GM21447 (cell line): ENCODE results near the gene PDP2.
"Not testable (repeated sequence)": the region's sequence is repeated elsewhere in the genome, so short reads cannot be mapped to it uniquely, and the experiment has no call there.

Source experiments
- ATAC-seq: cut with Tn5 transposase; IDR thresholded peaks from one replicate; pipeline ENCODE4 v1.9.1; 2021; ENCODE audit not compliant: unreplicated experiment

Gene PDP2

GRCh38 chr16:66881964-66882508 lies 1.7 kb downstream of the PDP2 start:
- ATAC-seq, result no peak

DNA sequence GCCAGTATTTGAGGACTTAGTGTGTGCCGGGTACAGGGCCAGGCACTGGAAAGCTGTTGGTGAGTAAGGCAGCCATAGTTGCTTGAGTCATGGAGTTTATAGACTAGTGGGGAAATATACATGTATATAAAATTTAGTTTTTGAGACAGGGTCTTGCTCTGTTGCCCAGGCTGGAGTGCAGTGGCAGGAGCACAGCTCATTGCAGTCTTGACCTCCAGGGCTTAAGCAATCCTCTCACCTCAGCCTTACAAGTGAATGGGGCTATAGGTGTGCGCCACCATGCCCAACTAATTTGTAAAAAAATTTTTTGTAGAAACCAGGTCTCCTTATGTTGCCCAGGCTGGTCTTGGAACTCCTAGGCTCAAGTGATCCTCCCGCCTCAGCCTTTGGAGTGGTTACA lies 2.4 kb downstream of the PDP2 start:
- no peak for ATAC-seq

DNA sequence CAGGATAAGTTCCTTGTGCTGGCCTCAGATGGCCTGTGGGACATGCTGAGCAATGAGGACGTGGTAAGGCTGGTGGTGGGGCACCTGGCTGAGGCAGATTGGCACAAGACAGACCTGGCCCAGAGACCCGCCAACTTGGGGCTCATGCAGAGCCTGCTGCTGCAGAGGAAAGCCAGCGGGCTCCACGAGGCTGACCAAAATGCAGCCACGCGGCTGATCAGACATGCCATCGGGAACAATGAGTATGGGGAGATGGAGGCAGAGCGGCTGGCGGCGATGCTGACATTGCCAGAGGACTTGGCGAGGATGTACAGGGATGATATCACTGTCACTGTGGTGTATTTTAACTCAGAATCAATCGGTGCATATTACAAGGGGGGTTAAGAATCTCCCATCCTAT lies 5.2 kb downstream of the PDP2 start:
- no peak for ATAC-seq

- ATAC-seq, result no peak
Observed at GRCh38 chr16:66886321-66886720, 6.0 kb downstream of the PDP2 start.

DNA sequence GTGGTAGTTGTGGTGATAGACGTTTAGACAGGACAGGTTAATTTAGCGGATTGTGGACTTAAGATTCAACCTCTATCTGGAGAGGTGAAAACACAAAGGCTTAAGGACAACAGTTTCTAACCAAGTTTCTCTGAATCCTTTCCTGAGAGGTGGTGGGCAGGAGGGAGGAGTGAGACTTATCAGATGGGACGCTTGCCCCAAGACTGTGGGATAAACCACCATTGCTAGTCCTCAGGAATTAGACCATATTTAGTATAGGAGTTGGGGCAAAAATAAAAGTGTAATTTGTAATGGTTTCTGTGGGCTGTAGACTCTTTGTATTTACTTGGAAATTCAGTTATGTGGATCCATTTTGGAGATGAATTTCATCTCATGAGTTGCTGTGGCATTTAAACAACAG lies 6.6 kb downstream of the PDP2 start:
- ATAC-seq, result no peak

DNA sequence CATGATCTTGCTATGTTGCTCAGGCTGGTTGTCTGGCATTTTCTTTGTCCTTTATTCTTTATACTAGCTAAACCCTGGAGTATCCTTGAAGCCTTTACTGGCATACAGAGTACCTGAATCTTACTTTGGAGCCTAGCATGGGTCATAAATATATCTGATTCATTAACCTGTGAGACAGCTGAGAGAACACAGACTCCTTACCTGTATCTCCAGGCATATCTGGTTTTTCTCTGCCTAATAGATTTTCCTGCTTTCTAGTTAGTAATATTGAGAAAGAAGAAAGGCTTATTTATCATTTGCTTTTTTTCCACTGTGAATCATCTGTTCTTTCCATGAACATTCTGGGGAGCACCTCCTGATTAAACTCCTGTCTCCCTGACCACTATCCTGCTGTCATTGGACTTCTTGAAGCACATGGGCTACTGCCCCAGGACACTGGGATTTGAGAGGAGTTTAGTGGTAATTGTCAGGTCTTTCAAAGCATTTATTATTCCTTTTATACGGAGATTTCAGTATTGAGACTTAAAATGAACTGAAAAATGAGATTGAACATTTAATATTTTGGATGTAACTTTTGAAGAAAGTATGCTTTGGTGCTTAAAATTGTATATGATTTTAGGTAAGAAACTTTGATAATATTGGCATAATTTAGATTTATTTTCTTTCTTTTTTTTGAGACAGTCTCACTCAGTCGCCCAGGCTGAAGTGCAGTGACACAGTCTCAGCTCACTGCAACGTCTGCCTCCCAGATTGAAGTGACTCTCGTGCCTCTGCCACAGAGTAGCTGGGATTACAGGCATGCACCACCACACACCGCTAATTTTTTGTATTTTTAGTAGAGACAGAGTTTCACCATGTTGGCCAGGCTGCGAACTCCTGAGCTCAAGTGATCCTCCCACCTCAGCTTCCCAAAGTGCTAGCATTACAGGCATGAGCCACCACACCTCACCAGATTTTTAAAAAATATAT lies 8.6 kb downstream of the PDP2 start:
- ATAC-seq, result no peak

DNA sequence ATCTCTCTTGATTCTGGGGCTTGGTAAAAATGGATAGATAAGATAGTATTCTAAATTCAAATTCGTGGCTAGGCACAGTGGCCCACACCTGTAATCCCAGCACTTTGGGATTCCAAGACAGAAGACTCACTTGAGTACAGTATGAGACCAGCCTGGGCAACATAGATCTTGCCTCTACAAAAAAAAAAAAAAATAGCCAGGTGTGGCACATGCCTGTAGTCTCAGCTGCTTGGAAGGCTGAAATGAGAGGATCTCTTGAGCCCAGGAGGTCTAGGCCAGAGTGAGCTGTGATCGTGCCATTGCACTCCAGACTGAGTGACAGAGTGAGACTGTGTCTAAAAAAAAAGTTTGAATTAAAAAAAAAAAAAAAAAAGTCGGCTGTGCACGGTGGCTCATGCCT lies 9.3 kb downstream of the PDP2 start:
- no peak for ATAC-seq

- ATAC-seq, result no peak
Observed at GRCh38 chr16:66890799-66891198, 10.5 kb downstream of the PDP2 start.

DNA sequence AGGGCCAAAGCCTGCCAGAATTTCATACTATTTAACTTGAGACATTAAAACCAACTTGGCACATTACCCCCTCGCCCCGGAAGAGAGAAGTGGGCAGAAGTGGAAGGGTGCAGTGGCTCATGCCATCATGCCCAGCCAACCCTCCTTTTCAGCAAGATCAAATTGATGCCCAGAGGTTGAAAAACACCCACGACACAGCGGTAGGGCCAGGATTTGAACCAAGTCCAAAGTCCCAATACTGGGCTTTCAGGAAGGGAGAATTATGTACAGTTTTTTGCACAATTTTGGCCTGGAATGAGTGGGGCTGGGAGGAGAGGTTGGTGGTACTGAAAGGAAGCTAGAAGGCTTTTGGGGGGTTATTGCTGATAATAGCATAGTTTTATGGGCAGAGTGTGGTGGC lies 11.0 kb downstream of the PDP2 start:
- no peak for ATAC-seq

DNA sequence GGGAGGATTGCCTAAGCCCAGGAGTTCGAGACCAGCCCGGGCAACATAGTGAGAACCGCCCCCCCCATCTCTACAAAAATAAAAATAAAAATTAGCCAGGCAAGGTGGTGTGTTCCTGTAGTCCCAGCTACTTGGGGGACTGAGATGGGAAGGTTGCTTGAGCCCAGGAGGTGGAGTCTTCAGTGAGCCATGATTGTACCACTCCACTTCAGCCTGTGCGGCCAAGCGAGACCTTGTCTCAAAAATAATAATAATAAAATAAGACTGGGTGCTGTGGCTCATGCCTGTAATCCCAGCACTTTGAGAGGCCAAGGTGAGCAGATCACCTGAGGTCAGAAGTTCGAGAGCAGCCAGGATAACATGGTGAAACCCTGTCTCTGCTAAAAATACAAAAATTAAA lies 11.5 kb downstream of the PDP2 start:
- no peak for ATAC-seq

DNA sequence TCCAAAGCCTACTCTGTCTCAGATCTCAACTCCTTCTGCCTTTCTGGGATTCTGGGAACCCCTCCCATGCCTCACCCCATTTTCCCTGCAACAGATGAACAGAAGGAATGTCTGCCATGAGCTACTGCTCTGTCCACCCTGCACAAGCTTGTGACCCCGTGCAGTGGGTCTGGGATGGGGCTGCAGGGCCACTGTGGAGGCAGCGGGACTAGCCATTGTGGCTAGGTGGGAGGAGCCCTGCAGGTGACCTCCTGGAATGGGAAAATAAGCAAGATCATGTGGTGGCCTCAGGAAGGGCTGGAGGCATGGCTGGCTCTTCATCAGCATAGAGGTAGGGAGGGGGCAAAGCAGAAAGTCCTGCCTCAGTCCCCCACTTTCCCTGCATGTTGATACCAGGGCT lies 13.7 kb downstream of the PDP2 start:
- no peak for ATAC-seq

DNA sequence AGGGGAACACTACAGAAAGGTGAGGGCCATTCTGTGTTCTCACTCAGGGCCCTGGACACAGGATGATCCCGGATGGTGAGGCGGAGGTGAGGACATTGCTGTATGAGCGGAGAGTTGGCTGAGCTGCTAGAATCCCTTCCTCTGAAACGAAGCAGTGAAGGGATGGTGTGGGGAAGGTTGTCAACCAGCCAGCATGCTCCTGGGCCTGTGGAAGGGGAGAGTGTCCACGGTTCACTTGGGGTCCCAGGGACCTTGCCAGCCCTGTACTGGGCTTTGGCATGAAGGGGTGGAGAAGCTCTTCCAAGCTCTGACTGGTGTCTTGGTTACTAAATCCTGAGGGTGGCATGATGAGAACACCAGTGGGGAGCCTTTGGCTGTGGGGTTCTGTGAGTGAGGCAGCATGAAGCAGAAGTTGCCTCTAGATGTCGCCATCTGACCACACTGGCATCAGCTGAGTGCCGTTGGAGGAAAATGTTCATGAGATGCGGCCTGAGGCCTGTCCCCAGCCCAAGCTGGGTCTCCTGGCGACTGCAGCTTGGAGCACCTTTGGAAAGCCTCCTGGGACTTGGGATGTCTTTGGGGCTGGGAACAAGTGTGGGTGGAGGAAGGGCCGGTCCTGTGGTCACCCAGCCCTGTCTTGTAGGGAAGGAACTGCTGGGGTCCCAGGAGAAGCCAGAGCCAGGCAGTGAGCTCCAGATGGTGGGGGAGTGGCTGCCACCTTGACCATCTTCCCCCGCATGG lies 14.8 kb downstream of the PDP2 start:
- ATAC-seq, result no peak

DNA sequence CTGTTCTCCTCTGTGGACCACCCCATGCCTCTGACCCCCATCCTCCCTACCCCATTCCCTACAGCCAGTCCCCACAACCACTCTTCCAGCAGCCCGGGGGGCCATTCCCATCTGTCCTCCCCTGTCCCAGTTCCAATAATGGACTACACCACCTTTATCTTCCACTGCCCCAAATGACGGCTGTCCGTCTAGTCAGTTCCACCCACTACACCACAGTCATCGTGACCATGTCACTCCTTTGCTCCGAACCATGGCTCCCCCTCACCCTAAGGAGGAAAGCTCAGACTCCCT lies 15.3 kb downstream of the PDP2 start:
- ATAC-seq, result no peak

GRCh38 chr16:66895999-66896398 lies 15.7 kb downstream of the PDP2 start:
- ATAC-seq, result no peak

- not testable (repeated sequence) for ATAC-seq
Observed at GRCh38 chr16:66896682-66897081, 16.4 kb downstream of the PDP2 start.

- ATAC-seq, result no peak
Observed at GRCh38 chr16:66898207-66898606, 17.9 kb downstream of the PDP2 start.

DNA sequence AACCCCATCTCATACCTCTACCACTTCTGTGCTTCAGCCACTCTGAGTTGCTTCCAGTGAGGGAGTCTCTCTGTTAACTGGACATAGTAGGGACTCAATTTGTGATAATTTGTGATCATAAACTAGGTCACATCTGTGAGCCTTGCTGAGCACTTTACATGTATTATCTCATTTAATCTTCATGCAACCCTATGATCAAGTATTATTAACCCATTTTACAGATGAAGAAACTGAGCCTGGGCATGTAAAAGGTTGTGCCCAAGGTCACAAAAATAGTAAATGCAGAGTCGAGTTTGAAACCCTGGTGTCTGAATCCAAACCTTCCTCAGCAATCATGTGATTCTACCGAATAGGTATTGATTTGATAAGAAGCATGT lies 18.6 kb downstream of the PDP2 start:
- no peak for ATAC-seq

DNA sequence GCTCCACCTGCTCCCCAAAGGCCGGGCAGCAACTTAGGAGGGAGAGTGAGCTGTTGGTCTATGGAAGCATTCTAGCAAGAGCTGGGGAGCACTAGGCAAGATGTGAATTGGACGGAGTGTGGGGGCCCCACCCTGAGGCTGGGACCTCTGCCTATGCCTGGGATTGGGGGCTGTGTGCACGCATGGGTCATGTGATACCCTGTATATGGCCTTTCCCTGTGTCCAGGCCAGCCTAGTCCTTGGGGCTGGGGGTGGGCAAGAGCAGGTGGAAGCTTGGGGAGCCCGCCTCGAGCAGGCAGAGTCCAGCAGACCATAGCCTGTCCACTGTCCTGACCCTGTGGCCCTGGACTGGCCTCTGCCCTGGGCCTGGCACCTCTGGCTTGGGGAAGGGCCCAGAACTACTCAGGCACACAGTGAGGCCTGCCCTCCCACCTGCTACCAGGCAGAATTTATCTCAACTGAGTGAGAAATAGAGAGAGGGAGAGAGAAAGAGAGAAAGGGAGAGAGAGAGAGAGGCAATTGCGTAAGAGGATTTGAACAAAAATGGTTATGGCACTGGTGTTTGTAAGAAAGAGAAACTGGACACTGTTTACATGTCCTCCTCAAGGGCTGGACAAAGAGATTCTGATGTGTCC lies 19.1 kb downstream of the PDP2 start:
- no peak for ATAC-seq

DNA sequence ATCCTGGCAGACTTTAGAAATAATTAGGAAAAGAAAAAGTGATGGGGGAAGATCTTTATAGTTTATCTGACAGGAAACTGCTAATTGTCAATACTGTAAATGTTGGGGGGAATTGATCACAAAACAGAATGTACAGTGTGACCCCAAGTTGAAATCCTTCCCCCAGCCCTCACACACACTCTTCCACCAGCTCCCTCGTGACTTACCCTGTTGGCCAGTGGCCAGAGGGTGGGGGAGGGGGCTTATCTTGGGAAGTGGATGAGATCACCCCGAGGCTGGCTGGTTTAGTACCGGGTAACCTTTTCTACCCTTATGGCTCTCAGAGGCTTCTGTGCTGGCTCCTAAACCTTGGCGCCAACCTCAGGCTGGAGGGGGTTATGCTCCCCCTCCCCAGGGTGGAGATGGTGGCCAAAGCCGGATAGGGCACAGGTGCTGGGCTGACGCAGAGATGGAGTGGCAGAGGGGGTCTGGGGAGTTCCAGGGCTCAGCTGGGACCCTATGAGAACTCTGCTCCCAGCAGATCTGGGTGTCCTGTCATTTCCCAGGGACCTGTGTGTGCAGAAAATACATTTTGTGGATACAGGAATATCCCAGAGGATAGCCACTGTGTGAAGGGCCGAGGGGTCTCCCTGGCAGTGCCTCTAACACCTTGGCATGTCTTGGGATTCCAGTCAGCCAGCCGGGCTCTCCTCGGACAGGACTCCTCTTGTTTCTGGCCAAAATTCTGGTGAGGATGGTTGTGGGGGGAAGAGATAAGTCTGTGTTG lies 19.8 kb downstream of the PDP2 start:
- ATAC-seq, result no peak

- no peak for ATAC-seq
Observed at GRCh38 chr16:66900721-66901441, 20.6 kb downstream of the PDP2 start.
